Measurements from ENCODE around the gene CDC45.

The CDC45 gene

DNA sequence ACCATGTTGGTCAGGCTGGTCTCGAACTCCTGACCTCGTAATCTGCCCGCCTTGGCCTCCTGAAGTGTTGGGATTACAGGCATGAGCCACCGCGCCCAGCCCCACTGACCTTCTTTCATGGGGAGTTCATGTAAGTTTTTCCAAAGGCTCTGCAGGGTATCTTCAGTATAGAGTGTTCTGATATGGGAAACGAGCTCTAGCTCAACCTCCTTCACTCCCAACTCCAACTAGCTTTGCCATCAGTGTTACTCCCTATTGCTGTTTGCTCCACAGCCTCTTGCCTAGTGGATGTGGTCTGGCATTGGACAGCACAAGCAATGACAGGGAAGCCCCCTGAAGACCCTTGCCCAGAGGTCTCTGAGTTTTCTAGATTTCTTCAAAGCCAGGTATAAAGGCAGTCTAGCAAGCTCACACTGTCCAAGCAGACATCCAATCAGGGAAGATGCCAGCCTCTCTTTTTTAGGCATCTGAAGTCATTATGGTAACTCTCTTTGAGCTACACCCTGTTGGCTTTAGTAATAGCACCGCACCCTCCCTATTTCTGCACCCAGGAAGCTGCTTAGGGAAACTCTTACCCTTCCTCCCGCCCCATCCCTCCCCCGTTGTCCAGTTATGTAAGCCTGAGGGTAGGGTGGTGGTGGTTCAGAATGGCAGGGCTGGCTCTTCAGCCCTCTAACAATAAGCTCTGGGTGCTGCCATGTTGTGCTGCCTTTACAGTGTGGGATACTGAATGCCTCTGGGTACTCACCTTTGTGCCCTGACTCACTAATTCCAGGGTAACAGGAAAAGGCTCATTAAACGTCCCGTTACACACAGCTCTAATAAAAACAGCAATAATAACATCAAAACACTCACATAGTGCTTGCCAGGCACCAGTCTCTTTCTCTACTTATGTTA is 85.9 kb downstream of the CDC45 start:
- no peak for DNase-seq (ENCODE audit: low read depth in 2 of 2)

DNA sequence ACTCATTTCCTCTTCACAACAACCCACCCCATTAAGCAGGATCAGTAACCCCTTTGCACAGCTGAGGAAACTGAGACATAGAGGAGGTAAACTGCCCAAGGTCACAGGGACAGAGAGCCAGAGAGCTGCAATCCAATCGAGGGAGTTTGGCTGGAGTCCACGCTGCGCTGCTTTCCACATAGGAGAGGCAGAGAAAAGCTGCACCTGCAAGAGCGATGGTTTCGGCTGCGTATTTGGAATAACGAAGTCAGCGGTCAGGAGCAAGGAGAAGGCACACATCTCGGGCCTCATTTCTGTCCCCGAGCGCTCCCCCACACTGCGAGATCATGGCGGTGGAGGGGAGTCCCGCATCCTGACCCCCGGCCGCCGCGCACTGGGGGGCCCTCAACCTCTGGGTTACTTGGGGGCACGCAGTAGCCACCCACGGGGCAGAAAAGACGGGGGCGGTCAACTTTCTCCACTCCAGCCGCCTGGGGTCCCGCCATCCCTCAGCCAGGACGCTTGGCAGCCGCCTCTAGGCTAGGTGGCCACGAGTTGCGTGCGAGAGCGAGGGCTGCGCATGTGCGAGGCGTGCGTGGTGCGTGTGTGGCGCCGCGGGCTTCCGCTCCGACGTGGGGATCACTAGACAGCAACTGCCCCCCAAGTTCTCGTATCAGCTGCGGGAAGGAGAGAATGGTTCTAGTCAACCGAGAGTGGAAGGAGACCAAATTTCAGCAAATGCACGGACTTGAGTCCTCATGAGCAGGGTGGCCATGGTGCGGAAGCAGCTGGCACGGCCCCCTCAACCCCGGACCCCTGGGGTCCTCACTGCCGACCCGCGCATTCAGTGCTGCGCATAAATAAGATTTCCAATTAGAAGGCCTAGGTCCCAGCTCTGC is 86.8 kb downstream of the CDC45 start:
- no peak for DNase-seq (ENCODE audit: low read depth in 2 of 2)

DNA sequence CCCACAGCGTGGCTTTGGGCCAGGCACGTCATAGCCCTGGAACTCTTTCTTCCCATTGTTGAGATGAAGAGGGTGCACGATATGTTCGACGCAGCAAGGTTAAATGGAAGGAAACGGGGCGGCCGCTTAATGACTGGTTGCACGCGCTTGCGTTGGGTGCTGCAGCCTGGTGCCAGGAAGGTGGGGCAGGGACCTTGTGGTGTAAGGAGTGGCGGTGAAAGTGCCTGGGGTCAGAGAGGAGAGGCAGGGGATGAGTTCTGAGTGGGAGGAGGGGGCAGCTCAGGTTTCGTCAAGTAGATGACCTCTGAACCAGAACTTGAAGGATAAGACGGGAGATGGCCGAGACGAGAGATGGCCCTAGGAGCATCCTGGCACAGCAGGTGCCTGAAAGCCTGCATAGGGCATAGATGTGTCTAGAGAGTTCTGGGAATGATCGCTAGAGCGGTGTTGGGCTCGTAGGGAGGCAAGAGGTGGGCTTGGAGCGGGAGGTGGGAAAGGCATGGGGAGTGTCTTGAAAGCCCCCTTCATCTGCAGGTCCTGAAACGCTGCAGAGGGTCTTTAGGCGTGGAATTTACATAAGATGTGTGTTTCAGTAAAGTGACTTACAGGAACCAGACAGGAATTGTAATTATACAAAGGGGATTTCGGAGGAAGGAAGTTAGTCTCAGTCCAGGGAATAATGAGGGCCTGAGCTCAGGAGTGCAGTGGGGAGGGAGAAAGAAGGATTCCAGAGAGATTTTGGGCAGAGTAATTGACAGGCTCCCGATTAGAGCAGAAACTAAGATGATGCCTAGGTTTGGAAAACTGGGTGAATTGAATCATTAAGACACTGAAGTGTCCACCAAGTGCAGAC is 87.7 kb downstream of the CDC45 start:
- DNase-seq (ENCODE audit: low read depth in 2 of 2) = no peak

DNA sequence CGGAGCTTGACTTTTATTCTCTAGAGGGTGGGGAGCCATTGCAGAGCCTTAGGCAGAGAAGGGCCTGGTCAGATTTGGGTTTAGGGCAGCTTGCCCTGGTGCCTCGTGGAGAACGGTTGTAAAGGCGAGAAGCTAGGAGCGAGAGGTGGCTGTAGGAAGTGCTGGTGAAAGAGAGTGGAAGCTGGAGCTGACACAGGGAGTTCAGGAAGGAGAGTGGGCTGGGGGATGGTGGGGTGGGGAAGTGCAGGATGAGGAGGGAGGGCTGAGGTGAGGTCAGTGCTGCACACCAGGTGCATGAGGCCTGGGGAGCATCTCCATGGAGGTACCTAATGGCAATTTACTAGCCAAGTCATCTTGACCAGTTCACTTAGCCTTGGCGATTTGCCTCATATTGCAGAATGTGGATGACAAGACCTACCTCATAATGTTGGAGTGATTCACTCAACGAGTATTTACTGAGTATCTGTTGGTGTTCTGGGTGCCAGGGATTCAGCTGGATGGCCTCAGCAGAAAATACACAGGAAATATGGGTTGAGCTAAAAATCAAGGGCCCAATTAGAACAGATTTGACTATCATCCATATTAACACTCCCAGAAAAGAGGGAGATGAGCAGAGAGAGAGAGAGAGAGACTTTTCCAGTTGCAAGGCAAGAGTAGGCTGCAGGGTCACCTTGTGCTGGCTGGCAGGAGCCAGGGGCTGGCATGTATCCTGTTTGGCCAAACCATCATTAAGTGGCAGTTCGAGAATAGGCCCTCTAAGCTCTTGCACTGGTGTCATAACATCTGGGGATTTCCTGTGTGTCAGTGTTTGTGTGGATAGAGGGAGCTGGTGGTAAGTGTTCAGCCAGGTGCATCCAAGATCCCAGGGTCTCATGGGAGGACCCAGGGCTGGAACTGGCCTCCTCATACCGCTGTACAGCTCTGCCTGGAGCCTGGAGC is 88.9 kb downstream of the CDC45 start:
- peak; percentile 38 to 39 for DNase-seq (ENCODE audit: low read depth in 2 of 2)

DNA sequence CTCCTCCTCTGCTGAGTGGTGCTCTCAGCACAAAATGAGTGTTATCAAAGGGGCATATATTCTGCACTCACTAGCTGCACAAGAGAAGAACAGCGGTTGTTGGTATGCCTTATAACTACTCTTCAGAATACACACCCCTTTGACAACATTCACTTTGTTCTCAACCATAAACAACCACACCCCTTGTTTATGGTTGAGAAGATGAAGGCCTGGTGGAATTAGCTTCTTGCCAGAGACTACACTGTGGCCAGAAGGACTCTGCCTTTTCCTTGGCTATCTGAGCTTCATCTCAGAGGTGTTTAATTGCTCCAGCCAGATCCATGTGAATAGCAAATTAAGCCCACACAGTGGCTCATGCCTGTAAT is 89.5 kb downstream of the CDC45 start:
- no peak for DNase-seq (ENCODE audit: low read depth in 2 of 2)

DNA sequence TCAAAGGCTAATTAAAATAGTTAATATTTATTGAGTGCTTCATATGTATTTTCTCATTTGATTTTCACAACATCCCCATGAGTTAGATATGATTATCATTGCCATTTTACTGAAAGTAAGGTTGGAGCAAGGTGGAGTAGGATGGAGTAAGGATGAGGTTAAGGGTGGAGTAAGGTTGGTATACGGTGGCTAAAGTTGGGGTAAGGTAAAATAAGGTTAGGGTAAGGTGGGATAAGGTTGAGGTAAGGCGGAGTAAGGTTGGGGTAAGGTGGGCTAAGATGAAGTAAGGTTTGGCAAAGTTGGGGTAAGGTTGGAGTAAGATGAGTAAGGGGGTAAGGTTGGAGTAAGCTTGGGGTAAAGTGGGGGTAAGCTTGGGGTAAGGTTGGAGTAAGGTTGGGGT is 90.3 kb downstream of the CDC45 start:
- no peak for DNase-seq (ENCODE audit: low read depth in 2 of 2)
